ENCODE measurements around the gene SYT7. TPM values are rescaled to one million over a fixed set of nuclear protein-coding genes. Genes with fewer than 3 reads are reported as not detected.

SYT7 gene
- total and polyA plus RNA-seq, 4 donors, result 2.1 to 114 (median 30.8) TPM

DNA sequence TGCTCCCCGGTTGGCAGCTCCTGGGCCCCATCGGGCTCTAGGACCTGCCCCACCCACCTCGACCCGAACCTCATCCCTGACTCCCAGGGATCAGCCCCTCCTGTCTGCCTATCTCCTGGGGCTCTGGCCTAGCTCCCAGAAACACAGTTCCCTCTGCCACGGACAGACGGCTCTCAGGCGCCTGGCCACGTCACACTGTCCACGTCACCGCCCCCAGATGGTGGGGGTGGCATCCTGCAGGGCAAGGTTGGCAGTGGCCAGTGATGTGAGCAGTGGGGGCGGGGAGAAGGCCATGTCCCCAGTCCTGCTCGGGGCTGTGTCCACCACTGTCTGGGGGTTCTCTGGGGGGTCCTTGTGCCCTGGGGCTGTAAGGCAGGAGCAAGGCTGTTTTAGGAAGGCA lies 29.2 kb downstream of the SYT7 start:
- no peaks in the 10 kb centered on the region for H3K4me1 ChIP-seq (ENCODE audit: control insufficient read depth in 4 of 4, insufficient read depth in 4 of 4, low read length in 3 of 4)
- no peak overlapping the region for H3K27ac ChIP-seq (ENCODE audit: low read depth in 1 of 2, low read length in 2 of 2)
- no peaks in the 10 kb centered on the region for H3K27me3 ChIP-seq (ENCODE audit: control insufficient read depth in 4 of 4, insufficient read depth in 4 of 4, low read length in 3 of 4)
- DNase-seq (ENCODE audit: low spot score), result no peak
- H3K9me3 ChIP-seq (ENCODE audit: control insufficient read depth in 4 of 4, low read length in 3 of 4), result no peaks in the 10 kb centered on the region
- H3K9ac ChIP-seq (ENCODE audit: low read depth in 1 of 2, low read length in 2 of 2), result no peak overlapping the region
- H3K36me3 ChIP-seq (ENCODE audit: control insufficient read depth in 4 of 4, insufficient read depth in 3 of 4, low read depth in 1 of 4, low read length in 3 of 4), result no peaks in the 10 kb centered on the region
- no peak for TF ChIP-seq HNF4G (IDR thresholded peaks at IDR 0.05)
- TF ChIP-seq, protein P1, sequence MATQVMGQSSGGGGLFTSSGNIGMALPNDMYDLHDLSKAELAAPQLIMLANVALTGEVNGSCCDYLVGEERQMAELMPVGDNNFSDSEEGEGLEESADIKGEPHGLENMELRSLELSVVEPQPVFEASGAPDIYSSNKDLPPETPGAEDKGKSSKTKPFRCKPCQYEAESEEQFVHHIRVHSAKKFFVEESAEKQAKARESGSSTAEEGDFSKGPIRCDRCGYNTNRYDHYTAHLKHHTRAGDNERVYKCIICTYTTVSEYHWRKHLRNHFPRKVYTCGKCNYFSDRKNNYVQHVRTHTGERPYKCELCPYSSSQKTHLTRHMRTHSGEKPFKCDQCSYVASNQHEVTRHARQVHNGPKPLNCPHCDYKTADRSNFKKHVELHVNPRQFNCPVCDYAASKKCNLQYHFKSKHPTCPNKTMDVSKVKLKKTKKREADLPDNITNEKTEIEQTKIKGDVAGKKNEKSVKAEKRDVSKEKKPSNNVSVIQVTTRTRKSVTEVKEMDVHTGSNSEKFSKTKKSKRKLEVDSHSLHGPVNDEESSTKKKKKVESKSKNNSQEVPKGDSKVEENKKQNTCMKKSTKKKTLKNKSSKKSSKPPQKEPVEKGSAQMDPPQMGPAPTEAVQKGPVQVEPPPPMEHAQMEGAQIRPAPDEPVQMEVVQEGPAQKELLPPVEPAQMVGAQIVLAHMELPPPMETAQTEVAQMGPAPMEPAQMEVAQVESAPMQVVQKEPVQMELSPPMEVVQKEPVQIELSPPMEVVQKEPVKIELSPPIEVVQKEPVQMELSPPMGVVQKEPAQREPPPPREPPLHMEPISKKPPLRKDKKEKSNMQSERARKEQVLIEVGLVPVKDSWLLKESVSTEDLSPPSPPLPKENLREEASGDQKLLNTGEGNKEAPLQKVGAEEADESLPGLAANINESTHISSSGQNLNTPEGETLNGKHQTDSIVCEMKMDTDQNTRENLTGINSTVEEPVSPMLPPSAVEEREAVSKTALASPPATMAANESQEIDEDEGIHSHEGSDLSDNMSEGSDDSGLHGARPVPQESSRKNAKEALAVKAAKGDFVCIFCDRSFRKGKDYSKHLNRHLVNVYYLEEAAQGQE (IDR thresholded peaks at IDR 0.05), result no peak
- no peak for TF ChIP-seq YY1 (IDR thresholded peaks at IDR 0.05)
- TF ChIP-seq FOXA2 (IDR thresholded peaks at IDR 0.05), result no peak
- TF ChIP-seq EGR1 (IDR thresholded peaks at IDR 0.05; ENCODE audit: low read depth in 2 of 2), result no peak
- H3K4me3 ChIP-seq (ENCODE audit: low read depth in 1 of 3, low read length in 3 of 3), result no peak overlapping the region
- 81% methylated on average over 12 of the region's 12 CpGs for WGBS

DNA sequence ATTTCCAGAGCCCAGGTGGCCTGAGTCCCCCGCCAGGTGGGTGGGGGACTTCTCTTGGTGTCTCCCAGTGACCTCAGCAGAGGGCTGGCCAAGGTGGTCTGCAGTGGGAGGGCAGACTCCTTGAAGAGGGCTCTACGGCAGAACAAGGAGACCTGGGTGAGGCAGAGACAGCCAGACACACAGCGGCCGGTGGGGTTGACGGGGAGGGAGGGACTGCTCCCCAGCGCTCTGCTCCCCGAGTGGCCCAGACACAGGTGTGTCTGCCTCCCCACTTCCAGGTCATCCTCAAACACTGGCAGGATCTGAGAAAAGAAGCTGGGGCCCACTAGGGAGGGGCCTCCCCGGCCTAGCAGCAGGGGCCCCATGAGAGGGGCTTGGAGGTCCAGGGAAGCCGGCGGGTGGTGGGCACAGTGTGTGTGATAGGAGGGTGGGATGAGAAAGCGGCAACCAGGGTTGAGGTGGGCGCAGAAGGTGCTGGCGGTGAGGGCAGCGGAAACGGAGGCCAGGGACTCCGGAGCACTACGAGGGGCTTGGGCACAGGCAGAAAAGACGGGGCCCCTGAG lies 30.1 kb downstream of the SYT7 start:
- Histone ChIP-seq H3K27me3 (ENCODE audit: control insufficient read depth in 4 of 4, insufficient read depth in 4 of 4, low read length in 3 of 4) (no peaks in the 10 kb centered on the region), H3K4me1 (ENCODE audit: control insufficient read depth in 4 of 4, insufficient read depth in 4 of 4, low read length in 3 of 4) (no peaks in the 10 kb centered on the region), H3K36me3 (ENCODE audit: control insufficient read depth in 4 of 4, insufficient read depth in 3 of 4, low read depth in 1 of 4, low read length in 3 of 4) (no peaks in the 10 kb centered on the region), H3K9me3 (ENCODE audit: control insufficient read depth in 4 of 4, low read length in 3 of 4) (no peaks in the 10 kb centered on the region), H3K9ac (ENCODE audit: low read depth in 1 of 2, low read length in 2 of 2) (no peak overlapping the region), H3K4me3 (ENCODE audit: low read depth in 1 of 3, low read length in 3 of 3) (no peak overlapping the region), H3K27ac (ENCODE audit: low read depth in 1 of 2, low read length in 2 of 2) (no peak overlapping the region)
- 94% methylated on average over 18 of the region's 18 CpGs for WGBS
- no peak for DNase-seq (ENCODE audit: low spot score)
- TF ChIP-seq YY1 (IDR thresholded peaks at IDR 0.05) (no peak), GABPA (IDR thresholded peaks at IDR 0.05 in 1 of 2, conservative IDR thresholded peaks at IDR 0.05 in 1 of 2) (no peak), RXRA (IDR thresholded peaks at IDR 0.05) (no peak), TAF1 (conservative IDR thresholded peaks at IDR 0.05) (no peak), HNF4A (conservative IDR thresholded peaks at IDR 0.05) (no peak), MAX (IDR thresholded peaks at IDR 0.05) (no peak), NR2F2 (IDR thresholded peaks at IDR 0.05) (no peak), JUND (IDR thresholded peaks at IDR 0.05) (no peak)

DNA sequence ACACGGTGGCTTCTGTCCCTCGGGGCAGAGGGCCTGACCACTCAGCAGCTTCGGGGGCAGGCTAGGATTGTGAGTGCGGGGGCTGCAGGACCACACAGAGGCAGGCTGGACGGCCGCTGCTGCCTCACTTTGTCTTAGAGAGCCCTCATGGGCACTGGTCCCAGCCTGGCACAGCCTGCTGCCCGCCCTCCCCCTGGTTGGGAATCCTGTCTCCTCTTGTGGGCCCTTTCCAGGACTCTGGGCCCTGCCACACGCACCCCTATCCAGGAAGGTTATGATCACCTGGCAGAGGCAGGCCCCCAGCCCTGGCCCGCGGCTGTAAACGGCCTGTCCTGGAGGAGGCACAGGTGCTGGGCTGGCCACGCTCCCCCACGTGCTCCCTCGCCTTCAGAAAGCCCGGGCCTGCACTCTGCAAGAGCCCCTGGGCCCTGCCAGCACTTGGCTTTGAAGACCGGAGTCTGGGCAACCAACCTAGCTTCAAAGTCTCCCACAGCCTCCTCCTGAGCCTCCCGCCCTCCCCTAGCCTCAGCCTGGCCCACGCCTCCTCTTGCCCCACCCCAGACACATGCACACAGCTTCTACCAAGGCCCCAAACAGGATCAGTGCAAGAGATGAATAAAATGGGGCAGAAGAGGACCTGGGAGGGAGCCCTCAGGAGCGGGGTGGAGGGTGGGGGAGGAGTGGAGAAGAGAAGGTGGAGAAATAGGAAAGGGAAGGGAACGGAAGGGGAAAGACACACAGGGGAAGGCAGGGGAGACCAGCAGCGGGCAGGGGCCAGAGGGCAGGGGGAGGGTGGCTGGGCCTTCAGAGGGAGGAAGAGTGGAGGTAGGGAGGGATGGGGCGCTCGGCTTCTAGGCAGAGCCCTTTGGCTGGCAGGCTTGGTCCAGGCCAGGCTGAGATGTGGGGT lies 31.0 kb downstream of the SYT7 start:
- no peak for DNase-seq (ENCODE audit: low spot score)
- Histone ChIP-seq H3K4me3 (ENCODE audit: low read depth in 1 of 3, low read length in 3 of 3) (no peak overlapping the region), H3K4me1 (ENCODE audit: control insufficient read depth in 4 of 4, insufficient read depth in 4 of 4, low read length in 3 of 4) (no peaks in the 10 kb centered on the region), H3K36me3 (ENCODE audit: control insufficient read depth in 4 of 4, insufficient read depth in 3 of 4, low read depth in 1 of 4, low read length in 3 of 4) (no peaks in the 10 kb centered on the region), H3K27ac (ENCODE audit: low read depth in 1 of 2, low read length in 2 of 2) (no peak overlapping the region), H3K9ac (ENCODE audit: low read depth in 1 of 2, low read length in 2 of 2) (no peak overlapping the region), H3K27me3 (ENCODE audit: control insufficient read depth in 4 of 4, insufficient read depth in 4 of 4, low read length in 3 of 4) (no peaks in the 10 kb centered on the region), H3K9me3 (ENCODE audit: control insufficient read depth in 4 of 4, low read length in 3 of 4) (no peaks in the 10 kb centered on the region)
- 88% methylated on average over 23 of the region's 23 CpGs for WGBS
- TF ChIP-seq, protein P1 (IDR thresholded peaks at IDR 0.05), result no peak
- TF ChIP-seq FOXA1 (IDR thresholded peaks at IDR 0.05), result no peak
- no peak for TF ChIP-seq JUND (IDR thresholded peaks at IDR 0.05)
- TF ChIP-seq RAD21 (IDR thresholded peaks at IDR 0.05), result no peak
- TF ChIP-seq SP1 (IDR thresholded peaks at IDR 0.05), result no peak
- no peak for TF ChIP-seq GABPA (IDR thresholded peaks at IDR 0.05 in 1 of 2, conservative IDR thresholded peaks at IDR 0.05 in 1 of 2)
- TF ChIP-seq RXRA (IDR thresholded peaks at IDR 0.05), result no peak
- TF ChIP-seq ATF3 (IDR thresholded peaks at IDR 0.05), result no peak
- no peak for TF ChIP-seq FOXA2 (IDR thresholded peaks at IDR 0.05)
- TF ChIP-seq TAF1 (conservative IDR thresholded peaks at IDR 0.05), result no peak
- no peak for TF ChIP-seq NR2F2 (IDR thresholded peaks at IDR 0.05)
- TF ChIP-seq MAX (IDR thresholded peaks at IDR 0.05), result no peak
- TF ChIP-seq YY1 (IDR thresholded peaks at IDR 0.05), result no peak

Data from liver (tissue), 9 donors.